ENCODE measurements around the gene C5orf63.

GRCh38 chr5:127077366-127077765 is 4.1 kb upstream of the C5orf63 start:
- TF ChIP-seq CTCF (conservative IDR thresholded peaks at IDR 0.05): no peak
- no peak for TF ChIP-seq ZFX (IDR thresholded peaks at IDR 0.05)
